B cell (primary cell): ENCODE data around the gene EFNA5. TPM values are rescaled to one million over a fixed set of nuclear protein-coding genes. Genes with fewer than 3 reads are reported as not detected.

Source experiments
- ATAC-seq: fragments of 200-7000 bp; cut with Tn5 transposase; one replicate; pipeline ENCODE4 v1.10.0; 2021; ENCODE audit warnings: low read depth, mild to moderate bottlenecking, moderate number of reproducible peaks, moderate library complexity
- CTCF ChIA-PET: fragments of 350-600 bp; sonication (Branson Sonifier 250); formaldehyde crosslinking; loops from one replicate; lab custom pipeline; 2021; ENCODE audit warnings: antibody characterized with exemption, inconsistent platforms; lab: Charles Lee
- POLR2A ChIA-PET: fragments of 350-600 bp; sonication (Branson Sonifier 250); formaldehyde crosslinking; loops from one replicate; lab custom pipeline; 2021; ENCODE audit warnings: antibody characterized with exemption; lab: Charles Lee
- DNase-seq: peaks from one replicate; pipeline ENCODE4 v3.0.0; 2013
- H2AFZ ChIP-seq: 2 replicates; pipeline ENCODE4 v1.6.1; 2012; ENCODE audit warnings: mild to moderate bottlenecking, low read depth, low read length; ENCODE audit not compliant: insufficient read depth, poor library complexity, severe bottlenecking
- H3K27ac ChIP-seq, 2 donors: 1 replicate in 1 of 2; 2 replicates in 1 of 2; pipeline ENCODE4 v1.5.1; 2012 to 2013; ENCODE audit warnings: low read length in 2 of 2, mild to moderate bottlenecking in 2 of 2, moderate library complexity in 1 of 2
- H3K27me3 ChIP-seq, 4 experiments: fragments of 200-600 bp in 1 of 4; sonication (generic) in 1 of 4; replicated peaks in 1 of 4; 1 replicate in 2 of 4; 2 replicates in 2 of 4; pipeline versions ENCODE4 v1.6.1 to v1.7.0; 2013 to 2016; ENCODE audit warnings: low read length in 3 of 4, mild to moderate bottlenecking in 2 of 4, mixed read lengths in 1 of 4, moderate library complexity in 1 of 4; ENCODE audit not compliant: insufficient read depth in 4 of 4, control insufficient read depth in 3 of 4; ENCODE audit errors: control extremely low read depth in 1 of 4
- H3K36me3 ChIP-seq, 2 experiments: replicated peaks in 1 of 2; 1 replicate in 1 of 2; 2 replicates in 1 of 2; pipeline versions ENCODE4 v1.6.1 to v1.7.1; 2013; ENCODE audit warnings: low read length in 1 of 2; ENCODE audit not compliant: insufficient read depth in 2 of 2, control insufficient read depth in 1 of 2; ENCODE audit errors: control extremely low read depth in 1 of 2, extremely low read depth in 1 of 2
- H3K4me1 ChIP-seq, 2 donors: fragments of 200-600 bp in 1 of 2; sonication (generic) in 1 of 2; 1 replicate in 1 of 2; 2 replicates in 1 of 2; pipeline versions ENCODE4 v1.5.1 to v1.6.1; 2013 to 2017; ENCODE audit warnings: low read length in 2 of 2; ENCODE audit not compliant: control insufficient read depth in 2 of 2, insufficient read depth in 2 of 2
- H3K4me2 ChIP-seq: replicated peaks from 2 replicates; pipeline ENCODE3; 2012; ENCODE audit warnings: mild to moderate bottlenecking, low read depth, low read length; ENCODE audit not compliant: poor library complexity, severe bottlenecking
- H3K4me3 ChIP-seq, 5 experiments: fragments of 200-600 bp in 1 of 5; sonication (generic) in 1 of 5; 1 replicate in 3 of 5; 2 replicates in 2 of 5; pipeline versions ENCODE4 v1.5.1 to v1.7.0; 2011 to 2016; ENCODE audit warnings: low read length in 4 of 5, mild to moderate bottlenecking in 4 of 5, low read depth in 2 of 5, control low read depth in 1 of 5, moderate library complexity in 1 of 5; ENCODE audit not compliant: insufficient read depth in 1 of 5; ENCODE audit errors: control extremely low read depth in 1 of 5, extremely low read depth in 1 of 5
- H3K79me2 ChIP-seq: fragments of 200-600 bp; sonication (generic); one replicate; pipeline ENCODE4 v1.6.0; 2016; ENCODE audit warnings: low read length; ENCODE audit not compliant: control insufficient read depth, insufficient read depth
- H3K9ac ChIP-seq: fragments of 200-600 bp; sonication (generic); 2 replicates; pipeline ENCODE4 v1.6.1; 2017; ENCODE audit warnings: mild to moderate bottlenecking, low read length, moderate library complexity
- H3K9me3 ChIP-seq, 3 donors: one replicate each; pipeline versions ENCODE4 v1.6.1 to v1.7.1; 2013; ENCODE audit warnings: low read length in 2 of 3; ENCODE audit not compliant: control insufficient read depth in 2 of 3, insufficient read depth in 1 of 3; ENCODE audit errors: control extremely low read depth in 1 of 3
- H4K20me1 ChIP-seq: 2 replicates; pipeline ENCODE4 v1.6.0; 2012; ENCODE audit warnings: mild to moderate bottlenecking, low read length; ENCODE audit not compliant: insufficient read depth, control insufficient read depth, poor library complexity, severe bottlenecking
- H3K27ac Mint-ChIP-seq: one replicate; pipeline ENCODE4 v1.8.0; 2021; ENCODE audit warnings: mixed read lengths
- H3K27me3 Mint-ChIP-seq: one replicate; pipeline ENCODE4 v1.8.0; 2021; ENCODE audit warnings: mixed read lengths
- H3K4me1 Mint-ChIP-seq: one replicate; pipeline ENCODE4 v1.8.0; 2021; ENCODE audit warnings: mixed read lengths
- H3K4me3 Mint-ChIP-seq: one replicate; pipeline ENCODE4 v1.8.0; 2021; ENCODE audit warnings: mixed read lengths
- H3K9me3 Mint-ChIP-seq: one replicate; pipeline ENCODE4 v1.8.0; 2022; ENCODE audit warnings: mixed read lengths; ENCODE audit not compliant: insufficient read depth
- EZH2 ChIP-seq: IDR thresholded peaks from 2 replicates; pipeline ENCODE4 v1.6.1; 2012; ENCODE audit warnings: borderline replicate concordance, low read depth, mild to moderate bottlenecking, moderate library complexity, low read length; ENCODE audit not compliant: insufficient read depth, poor library complexity, severe bottlenecking
- WGBS: methylation state at CpG from one replicate; pipeline ENCODE4 v1.1.5; 2013; ENCODE audit warnings: missing lambda C conversion rate; ENCODE audit not compliant: insufficient coverage; 5-methylcytosine and 5-hydroxymethylcytosine counted together
- intact Hi-C: fragments of 100-400 bp; cut with micrococcal nuclease; formaldehyde crosslinking; loops from one replicate; pipeline ENCODE4 v1.10.0; 2022
- polyA plus RNA-seq: library from polyadenylated mRNA; depleted of rRNA; stranded (reverse); fragments of >200 nt; gene quantifications from 2 replicates; pipeline ENCODE4 v1.2.3, GENCODE V29; 2012
- total RNA-seq, 2 donors: library from RNA; stranded (reverse); fragments of 120-200 nt in 1 of 2; gene quantifications; 1 replicate in 1 of 2; 2 replicates in 1 of 2; pipeline versions ENCODE4 v1.2.3 to v1.2.4, GENCODE V29; 2013 to 2022
- TF ChIP-seq, protein P1 (sequence below): fragments of 200-600 bp; IDR thresholded peaks from one replicate; pipeline ENCODE4 v1.8.0; 2022; ENCODE audit warnings: antibody characterized with exemption, mild to moderate bottlenecking

Gene EFNA5
- total and polyA plus RNA-seq, 2 donors (not counting 1 experiment from before 2014, with no cell fraction given) = not detected

DNA sequence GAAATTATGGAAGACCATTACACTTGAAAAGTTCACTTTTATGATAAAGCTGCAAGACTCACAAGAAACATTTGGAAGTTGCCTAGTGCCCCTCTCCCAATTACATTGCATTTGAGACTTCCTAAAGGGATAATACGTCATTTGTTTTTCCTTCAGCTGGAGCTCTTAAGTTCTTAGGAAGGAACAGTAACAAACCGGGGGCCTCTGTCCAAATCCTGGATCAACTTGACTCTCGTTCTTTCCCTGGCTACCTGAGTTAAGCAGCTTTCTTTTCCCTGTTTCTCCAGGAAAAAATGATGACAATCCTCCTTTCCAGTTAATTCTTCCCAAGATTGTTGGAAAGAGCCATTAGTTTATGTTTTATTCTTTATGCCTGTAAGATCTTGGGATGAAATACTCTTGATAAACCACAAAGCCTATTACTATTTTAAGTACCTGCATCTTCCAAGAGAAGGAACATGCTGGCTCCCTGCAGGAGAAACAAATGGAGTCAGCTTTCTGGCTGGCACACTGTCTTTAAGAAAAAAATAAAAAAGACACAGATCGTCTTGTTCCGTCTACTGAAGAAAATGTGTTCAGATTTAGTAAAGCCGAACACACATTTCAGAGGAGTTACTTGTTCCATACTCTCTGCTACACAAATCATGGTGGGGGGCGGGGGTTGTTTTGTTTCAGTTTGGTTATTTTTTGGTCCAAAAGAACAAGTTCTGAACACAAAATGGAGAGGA lies 297.9 kb downstream of the EFNA5 start:
- H2AFZ ChIP-seq = no peak overlapping the region
- ChIA-PET CTCF (no interaction called here), POLR2A (no interaction called here)

DNA sequence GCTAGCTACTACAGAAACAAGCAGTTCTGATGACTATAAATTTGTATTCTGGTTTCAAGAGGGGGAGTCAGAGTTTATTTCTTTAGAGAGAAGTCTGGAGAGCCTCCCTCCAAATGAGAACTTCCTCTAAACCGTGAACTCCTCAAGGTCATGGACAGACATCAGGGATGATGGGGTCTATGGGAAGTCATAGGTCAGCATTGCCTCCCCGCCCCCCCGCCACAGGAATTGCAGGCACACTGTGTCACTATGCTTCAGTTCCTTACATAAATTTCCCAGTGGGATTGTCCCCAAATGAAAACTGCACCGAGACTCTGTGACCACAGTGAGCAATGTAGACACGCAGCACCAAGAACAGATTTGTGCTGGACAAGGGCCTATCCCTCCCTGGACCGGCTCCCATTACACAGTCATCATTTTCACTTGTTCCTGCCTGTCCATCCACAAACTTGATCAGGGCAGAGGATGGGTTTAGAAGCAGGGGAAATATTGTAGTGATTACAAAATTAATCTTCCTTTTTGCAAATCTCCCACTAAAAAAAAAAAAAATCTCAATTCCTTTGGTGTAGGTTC lies 300.3 kb downstream of the EFNA5 start:
- Histone ChIP-seq H3K4me3 (no peak overlapping the region), H3K27ac (no peak overlapping the region), H3K27me3 (no peaks in the 10 kb centered on the region), H3K4me2 (no peak overlapping the region), H3K9me3 (no peaks in the 10 kb centered on the region), H2AFZ (no peak overlapping the region), H3K79me2 (no peaks in the 10 kb centered on the region), H3K9ac (no peak overlapping the region), H3K36me3 (no peaks in the 10 kb centered on the region), H4K20me1 (no peaks in the 10 kb centered on the region), H3K4me1 (peaks cover 12 to 15% of the 10 kb centered on the region in 2 donors)
- H3K27me3 Mint-ChIP-seq = peaks cover 4% of the 10 kb centered on the region
- ATAC-seq = no peak
- 96% methylated on average over 4 of the region's 6 CpGs for WGBS
- H3K27ac Mint-ChIP-seq = no peak overlapping the region
- ChIA-PET CTCF (no interaction called here), POLR2A (no interaction called here)
- intact Hi-C loops = no loop called here
- H3K9me3 Mint-ChIP-seq = no peaks in the 10 kb centered on the region
- H3K4me1 Mint-ChIP-seq = peaks cover 17% of the 10 kb centered on the region
- no peak for DNase-seq
- TF ChIP-seq EZH2 = no peak
- TF ChIP-seq, protein P1, sequence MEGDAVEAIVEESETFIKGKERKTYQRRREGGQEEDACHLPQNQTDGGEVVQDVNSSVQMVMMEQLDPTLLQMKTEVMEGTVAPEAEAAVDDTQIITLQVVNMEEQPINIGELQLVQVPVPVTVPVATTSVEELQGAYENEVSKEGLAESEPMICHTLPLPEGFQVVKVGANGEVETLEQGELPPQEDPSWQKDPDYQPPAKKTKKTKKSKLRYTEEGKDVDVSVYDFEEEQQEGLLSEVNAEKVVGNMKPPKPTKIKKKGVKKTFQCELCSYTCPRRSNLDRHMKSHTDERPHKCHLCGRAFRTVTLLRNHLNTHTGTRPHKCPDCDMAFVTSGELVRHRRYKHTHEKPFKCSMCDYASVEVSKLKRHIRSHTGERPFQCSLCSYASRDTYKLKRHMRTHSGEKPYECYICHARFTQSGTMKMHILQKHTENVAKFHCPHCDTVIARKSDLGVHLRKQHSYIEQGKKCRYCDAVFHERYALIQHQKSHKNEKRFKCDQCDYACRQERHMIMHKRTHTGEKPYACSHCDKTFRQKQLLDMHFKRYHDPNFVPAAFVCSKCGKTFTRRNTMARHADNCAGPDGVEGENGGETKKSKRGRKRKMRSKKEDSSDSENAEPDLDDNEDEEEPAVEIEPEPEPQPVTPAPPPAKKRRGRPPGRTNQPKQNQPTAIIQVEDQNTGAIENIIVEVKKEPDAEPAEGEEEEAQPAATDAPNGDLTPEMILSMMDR = no peak
- no peak overlapping the region for H3K4me3 Mint-ChIP-seq

More for the DNA sequence above, 297.9 kb downstream of the EFNA5 start:
- H3K9ac ChIP-seq = no peak overlapping the region
- no peaks in the 10 kb centered on the region for H4K20me1 ChIP-seq
- Mint-ChIP-seq H3K4me3 (no peak overlapping the region), H3K27me3 (no peaks in the 10 kb centered on the region), H3K9me3 (no peaks in the 10 kb centered on the region), H3K4me1 (peaks cover 12% of the 10 kb centered on the region), H3K27ac (no peak overlapping the region)
- H3K4me2 ChIP-seq = no peak overlapping the region
- intact Hi-C loops = no loop called here
- H3K79me2 ChIP-seq = no peaks in the 10 kb centered on the region
- ATAC-seq = no peak
- no peaks in the 10 kb centered on the region for H3K9me3 ChIP-seq
- H3K27me3 ChIP-seq = no peaks in the 10 kb centered on the region
- H3K4me1 ChIP-seq = peaks cover 9% of the 10 kb centered on the region in 2 donors
- H3K4me3 ChIP-seq = no peak overlapping the region
- no peaks in the 10 kb centered on the region for H3K36me3 ChIP-seq
- no peak for TF ChIP-seq EZH2
- TF ChIP-seq, protein P1 = no peak
- no peak overlapping the region for H3K27ac ChIP-seq
- 90% methylated on average over 3 of the region's 7 CpGs for WGBS
- DNase-seq = no peak
